Osteoblast (primary cell): ENCODE data around the gene HOXB7. TPM values are rescaled to one million over a fixed set of nuclear protein-coding genes. Genes with fewer than 3 reads are reported as not detected.

Experiments used
- DNase-seq: peaks from one replicate; pipeline ENCODE4 v3.0.0; 2011; ENCODE audit warnings: low spot score, mixed read lengths; ENCODE audit not compliant: insufficient read length; ENCODE audit errors: missing footprints
- H2AFZ ChIP-seq: 2 replicates; pipeline ENCODE4 v1.6.0; 2011; ENCODE audit warnings: mild to moderate bottlenecking, low read length
- H3K27ac ChIP-seq: 2 replicates; pipeline ENCODE4 v1.5.1; 2011; ENCODE audit warnings: mild to moderate bottlenecking, low read depth, low read length, moderate library complexity
- H3K27me3 ChIP-seq: 2 replicates; pipeline ENCODE4 v1.6.0; 2012; ENCODE audit warnings: mild to moderate bottlenecking, control low read depth, inconsistent platforms, low read length, moderate library complexity; ENCODE audit not compliant: insufficient read depth
- H3K36me3 ChIP-seq: 2 replicates; pipeline ENCODE4 v1.5.1; 2011; ENCODE audit warnings: mild to moderate bottlenecking, low read length, control low read depth, moderate library complexity; ENCODE audit not compliant: insufficient read depth
- H3K4me1 ChIP-seq: 2 replicates; pipeline ENCODE4 v1.5.1; 2011; ENCODE audit warnings: mild to moderate bottlenecking, low read length, control low read depth, moderate library complexity; ENCODE audit not compliant: insufficient read depth
- H3K4me2 ChIP-seq: 2 replicates; pipeline ENCODE4 v1.6.0; 2011; ENCODE audit warnings: mild to moderate bottlenecking, low read length; ENCODE audit not compliant: insufficient read depth
- H3K4me3 ChIP-seq: fragments of 200-600 bp; sonication (generic); 3 replicates; pipeline ENCODE4 v1.5.1; 2012; ENCODE audit warnings: mild to moderate bottlenecking, low read length, inconsistent platforms; ENCODE audit not compliant: insufficient read depth
- H3K79me2 ChIP-seq: 2 replicates; pipeline ENCODE4 v1.6.0; 2012; ENCODE audit warnings: mild to moderate bottlenecking, low read length, control low read depth, inconsistent platforms; ENCODE audit not compliant: insufficient read depth
- H3K9me3 ChIP-seq: 2 replicates; pipeline ENCODE4 v1.5.1; 2011; ENCODE audit warnings: low read depth, low read length, control low read depth
- H4K20me1 ChIP-seq: 2 replicates; pipeline ENCODE4 v1.6.0; 2012; ENCODE audit warnings: mild to moderate bottlenecking, low read length, control low read depth; ENCODE audit not compliant: insufficient read depth
- total RNA-seq: library from RNA; depleted of rRNA; stranded (reverse); fragments of >200 nt; gene quantifications from 2 replicates; pipeline ENCODE4 v1.2.3, GENCODE V29; 2012
- TF ChIP-seq, protein P1 (sequence below): IDR thresholded peaks from 2 replicates; pipeline ENCODE4 v1.5.1; 2011; ENCODE audit warnings: mild to moderate bottlenecking, low read depth, low read length, moderate library complexity; ENCODE audit errors: extremely low read depth

The HOXB7 gene
- total RNA-seq, 1 donor = 0.36 TPM

- no peaks in the 10 kb centered on the region for H4K20me1 ChIP-seq
- no peak overlapping the region for H3K27ac ChIP-seq
- peaks cover 86% of the 10 kb centered on the region for H3K27me3 ChIP-seq
- H3K4me3 ChIP-seq = no peak overlapping the region
- H3K4me2 ChIP-seq = no peak overlapping the region
- H2AFZ ChIP-seq = no peak overlapping the region
- no peak for DNase-seq
- no peaks in the 10 kb centered on the region for H3K36me3 ChIP-seq
- peaks cover 11% of the 10 kb centered on the region for H3K4me1 ChIP-seq
- TF ChIP-seq, protein P1, sequence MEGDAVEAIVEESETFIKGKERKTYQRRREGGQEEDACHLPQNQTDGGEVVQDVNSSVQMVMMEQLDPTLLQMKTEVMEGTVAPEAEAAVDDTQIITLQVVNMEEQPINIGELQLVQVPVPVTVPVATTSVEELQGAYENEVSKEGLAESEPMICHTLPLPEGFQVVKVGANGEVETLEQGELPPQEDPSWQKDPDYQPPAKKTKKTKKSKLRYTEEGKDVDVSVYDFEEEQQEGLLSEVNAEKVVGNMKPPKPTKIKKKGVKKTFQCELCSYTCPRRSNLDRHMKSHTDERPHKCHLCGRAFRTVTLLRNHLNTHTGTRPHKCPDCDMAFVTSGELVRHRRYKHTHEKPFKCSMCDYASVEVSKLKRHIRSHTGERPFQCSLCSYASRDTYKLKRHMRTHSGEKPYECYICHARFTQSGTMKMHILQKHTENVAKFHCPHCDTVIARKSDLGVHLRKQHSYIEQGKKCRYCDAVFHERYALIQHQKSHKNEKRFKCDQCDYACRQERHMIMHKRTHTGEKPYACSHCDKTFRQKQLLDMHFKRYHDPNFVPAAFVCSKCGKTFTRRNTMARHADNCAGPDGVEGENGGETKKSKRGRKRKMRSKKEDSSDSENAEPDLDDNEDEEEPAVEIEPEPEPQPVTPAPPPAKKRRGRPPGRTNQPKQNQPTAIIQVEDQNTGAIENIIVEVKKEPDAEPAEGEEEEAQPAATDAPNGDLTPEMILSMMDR = no peak
- no peaks in the 10 kb centered on the region for H3K79me2 ChIP-seq
- H3K9me3 ChIP-seq = no peaks in the 10 kb centered on the region
These were observed 23.3 kb downstream of the HOXB7 start for GRCh38 chr17:48587276-48588073.

DNA sequence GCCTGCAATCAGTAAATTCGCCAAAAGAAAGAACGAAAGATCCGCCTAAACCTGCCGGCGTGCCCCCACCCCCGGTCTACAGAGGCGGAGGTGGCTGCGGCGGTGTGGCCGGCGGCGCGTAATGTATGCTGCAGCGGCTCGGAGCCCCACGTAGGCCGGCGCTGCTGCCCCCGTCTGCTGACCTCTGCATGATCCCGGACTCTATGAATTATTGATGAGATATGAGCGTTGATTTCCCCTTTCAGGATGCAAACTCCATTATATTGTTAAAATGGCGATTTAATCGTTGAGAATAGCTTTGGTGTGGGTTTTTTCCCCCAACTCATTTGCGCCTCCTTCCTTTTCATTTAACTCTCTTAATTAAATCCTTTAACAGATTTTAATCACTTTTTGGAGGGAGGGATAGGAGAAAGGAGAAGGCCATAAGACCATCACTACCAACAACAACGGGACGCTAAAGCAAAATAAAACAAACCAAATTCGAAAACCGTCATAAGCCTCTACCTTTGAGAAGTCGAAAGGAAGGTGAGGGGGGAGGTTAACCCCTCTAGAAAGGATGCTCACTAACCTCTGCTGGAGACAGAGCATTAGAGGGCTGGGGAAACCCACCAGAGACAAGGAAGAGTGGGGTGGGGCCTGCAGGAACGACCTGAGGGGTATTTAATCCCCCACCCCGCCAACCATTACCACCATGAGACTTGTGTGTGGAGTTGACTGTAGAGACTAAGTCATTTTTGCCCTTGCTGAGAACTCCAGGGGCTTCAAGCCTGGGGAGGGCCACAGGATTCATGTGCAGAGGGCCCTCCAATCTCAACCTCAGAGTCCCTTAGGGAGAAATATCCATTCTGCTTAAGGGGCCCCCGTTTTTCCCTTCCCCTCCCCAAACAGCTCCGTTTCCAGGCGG lies 24.2 kb downstream of the HOXB7 start:
- Histone ChIP-seq H3K27me3 (peaks cover 86% of the 10 kb centered on the region), H3K9me3 (no peaks in the 10 kb centered on the region), H2AFZ (peak overlapping the region; percentile 95), H3K27ac (no peak overlapping the region), H3K4me1 (peaks cover 11% of the 10 kb centered on the region), H3K4me3 (peak overlapping the region; percentile 89), H4K20me1 (no peaks in the 10 kb centered on the region), H3K4me2 (peak overlapping the region; percentile 99), H3K79me2 (no peaks in the 10 kb centered on the region), H3K36me3 (no peaks in the 10 kb centered on the region)
- TF ChIP-seq, protein P1 = no peak
- no peak for DNase-seq

DNA sequence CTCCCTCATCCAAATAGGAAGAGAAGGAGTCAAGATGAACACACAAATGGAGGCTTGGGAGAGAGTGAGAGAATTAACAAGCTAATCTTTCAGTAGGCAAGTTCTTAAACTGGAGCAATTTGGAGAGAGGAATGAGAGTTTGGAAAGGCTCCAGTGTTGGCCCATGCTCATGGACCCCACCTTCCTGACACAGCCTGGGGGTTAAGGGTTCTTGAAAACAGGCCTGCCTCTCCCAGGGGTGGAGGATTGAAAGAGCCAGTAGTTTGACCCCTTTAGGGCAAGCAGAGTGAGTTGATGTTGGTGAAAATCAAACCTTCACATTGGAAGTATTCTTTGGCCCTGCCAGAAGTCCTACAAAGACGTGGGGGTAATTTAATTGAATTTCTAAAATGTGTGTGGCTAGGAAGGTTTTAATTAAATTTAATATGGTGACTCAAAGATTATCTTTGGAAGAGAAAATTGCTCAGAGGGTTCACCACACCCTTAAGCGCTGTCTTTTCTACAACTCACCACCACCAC lies 26.5 kb downstream of the HOXB7 start:
- H2AFZ ChIP-seq = no peak overlapping the region
- no peak for DNase-seq
- H3K79me2 ChIP-seq = no peaks in the 10 kb centered on the region
- H3K36me3 ChIP-seq = no peaks in the 10 kb centered on the region
- no peaks in the 10 kb centered on the region for H3K9me3 ChIP-seq
- peak overlapping the region; percentile 99 for H3K4me2 ChIP-seq
- H3K4me3 ChIP-seq = no peak overlapping the region
- H3K27ac ChIP-seq = no peak overlapping the region
- H4K20me1 ChIP-seq = no peaks in the 10 kb centered on the region
- peaks cover 11% of the 10 kb centered on the region for H3K4me1 ChIP-seq
- TF ChIP-seq, protein P1 = no peak
- H3K27me3 ChIP-seq = peaks cover 88% of the 10 kb centered on the region
